Fibroblast of gingiva (primary cell): ENCODE data around the gene NAGPA.

ENCODE experiments used
- DNase-seq: peaks from one replicate; pipeline ENCODE4 v3.0.0-alpha.2; 2011; ENCODE audit warnings: low read depth

Gene NAGPA

DNA sequence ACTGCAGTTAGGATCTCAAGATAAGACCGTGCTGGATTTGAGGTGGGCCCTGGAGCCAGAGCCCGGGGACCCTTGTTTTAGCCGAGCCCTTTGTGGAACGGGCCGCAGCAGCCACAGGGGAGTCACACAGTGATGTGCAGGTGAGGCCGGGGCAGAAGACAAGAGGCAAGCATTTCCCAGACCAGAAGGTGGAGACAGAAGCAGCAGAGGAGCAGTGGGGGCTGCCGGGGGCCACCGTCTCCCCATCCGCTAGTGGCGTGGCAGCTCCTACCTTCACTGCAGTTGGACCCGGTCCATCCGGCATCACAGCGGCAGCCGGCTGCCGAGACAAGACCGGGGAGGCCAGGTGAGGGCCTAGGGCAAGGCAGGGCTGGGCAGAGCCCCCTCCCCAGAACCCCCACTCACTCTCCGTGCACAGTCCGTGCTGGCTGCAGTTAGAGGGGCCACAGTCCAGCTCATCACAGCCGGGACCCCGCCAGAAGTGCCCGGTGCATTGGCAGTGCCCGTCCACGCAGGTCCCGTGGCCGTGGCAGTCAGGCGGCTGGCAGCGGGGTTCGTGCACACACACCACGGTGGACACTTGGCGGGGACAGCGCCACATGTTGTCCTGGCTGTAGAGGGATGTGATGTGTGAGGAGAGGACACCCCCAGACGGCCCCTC lies 6.0 kb downstream of the NAGPA start:
- DNase-seq = no peak

DNA sequence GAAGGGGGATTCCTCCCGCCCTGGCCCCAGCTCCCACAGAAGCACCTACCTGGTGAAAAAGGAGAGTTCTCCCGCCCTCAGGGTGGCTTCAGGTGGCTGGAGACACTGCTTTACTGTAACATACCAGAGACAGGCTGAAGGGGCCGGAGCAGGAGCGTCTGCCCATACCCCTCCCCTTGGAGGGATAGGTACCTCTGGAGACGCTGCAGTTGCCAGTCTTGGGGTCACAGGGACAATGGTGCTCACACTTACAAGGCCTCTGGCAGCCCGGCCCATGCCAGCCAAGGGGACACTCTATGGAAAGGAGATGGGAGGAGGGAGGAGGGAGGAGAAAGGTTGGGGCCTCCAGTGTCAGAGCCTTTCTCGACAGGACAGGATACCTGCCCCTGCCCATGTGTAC lies 6.6 kb downstream of the NAGPA start:
- no peak for DNase-seq

DNA sequence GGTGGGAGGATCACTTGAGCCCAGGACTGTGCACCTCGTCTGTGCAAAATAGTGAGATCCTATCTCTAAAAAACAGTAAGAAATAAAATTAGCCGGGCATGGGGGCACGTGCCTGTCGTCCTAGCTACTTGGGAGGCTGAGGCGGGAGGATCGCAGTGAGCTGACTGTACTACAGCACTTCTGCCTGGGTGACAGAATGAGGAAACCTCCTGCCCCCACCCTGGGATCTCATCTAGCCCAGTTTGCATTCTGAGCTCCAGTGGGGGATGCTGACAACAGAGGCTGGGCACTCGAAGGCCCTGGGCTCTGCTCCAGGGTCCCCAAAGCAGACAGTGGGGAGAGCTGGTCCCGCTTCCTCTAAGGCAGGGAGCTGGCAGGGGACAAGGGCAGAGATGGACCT lies 7.1 kb downstream of the NAGPA start:
- no peak for DNase-seq

DNA sequence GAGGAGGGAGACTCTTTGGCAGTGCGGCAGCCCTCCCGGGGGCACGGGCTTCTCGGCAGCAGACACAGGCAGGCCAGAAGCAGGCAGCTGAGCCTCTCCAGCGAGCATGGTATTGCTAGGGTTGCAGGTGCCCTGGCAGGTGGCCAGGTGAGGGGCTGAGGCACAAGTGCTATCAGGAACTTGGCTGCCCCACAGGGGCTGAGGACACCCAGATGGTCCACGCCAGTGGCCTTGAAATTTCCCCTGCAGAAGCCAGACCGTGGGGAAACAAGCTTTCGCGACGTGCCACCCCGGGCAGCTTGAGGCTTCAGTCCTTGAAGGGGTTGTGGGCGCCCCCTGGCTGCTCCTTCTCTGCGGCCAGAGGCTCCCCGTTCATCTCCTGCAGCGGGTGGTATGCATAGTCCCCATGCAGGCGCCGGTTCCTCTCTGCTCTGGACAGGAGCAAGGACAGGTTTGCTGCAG lies 8.5 kb downstream of the NAGPA start:
- no peak for DNase-seq

DNA sequence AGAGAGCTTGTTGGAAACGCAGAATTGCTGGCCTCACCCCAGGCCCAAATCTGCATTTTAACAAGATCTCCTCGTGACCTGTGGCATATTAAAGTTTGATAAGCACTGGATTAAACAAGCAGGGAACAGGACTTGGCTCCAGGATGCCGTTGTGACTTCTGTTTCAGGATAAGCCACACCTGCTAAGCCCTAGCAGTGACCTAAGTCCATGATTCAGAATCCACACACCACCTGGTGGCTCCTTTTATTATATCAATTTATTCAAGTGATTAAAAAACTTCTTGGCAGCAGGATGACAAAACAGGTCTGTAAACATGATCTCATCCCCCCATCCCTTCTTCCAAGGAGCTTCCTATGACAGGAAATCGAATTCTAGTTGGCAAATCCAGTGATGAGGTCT lies 9.1 kb downstream of the NAGPA start:
- no peak for DNase-seq

DNA sequence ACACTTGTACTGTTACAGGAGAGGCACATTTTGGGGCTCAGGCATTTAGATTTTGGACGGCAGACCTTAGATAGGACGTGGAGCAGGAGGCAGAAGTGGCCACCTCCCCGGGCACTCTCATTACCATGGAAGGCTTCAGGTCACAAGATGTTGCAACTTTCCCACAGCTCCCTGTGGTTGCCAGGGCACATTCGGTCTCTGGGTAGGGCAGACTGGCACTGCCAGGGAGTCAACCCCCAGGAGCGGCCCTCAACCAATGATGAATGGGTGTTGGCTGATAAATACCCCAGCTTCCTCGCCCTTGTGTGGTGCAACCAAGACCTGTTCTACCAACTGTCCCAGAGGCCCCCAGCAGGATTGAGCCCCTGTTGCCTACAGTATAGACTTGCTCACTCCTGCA lies 11.2 kb downstream of the NAGPA start:
- no peak for DNase-seq

DNA sequence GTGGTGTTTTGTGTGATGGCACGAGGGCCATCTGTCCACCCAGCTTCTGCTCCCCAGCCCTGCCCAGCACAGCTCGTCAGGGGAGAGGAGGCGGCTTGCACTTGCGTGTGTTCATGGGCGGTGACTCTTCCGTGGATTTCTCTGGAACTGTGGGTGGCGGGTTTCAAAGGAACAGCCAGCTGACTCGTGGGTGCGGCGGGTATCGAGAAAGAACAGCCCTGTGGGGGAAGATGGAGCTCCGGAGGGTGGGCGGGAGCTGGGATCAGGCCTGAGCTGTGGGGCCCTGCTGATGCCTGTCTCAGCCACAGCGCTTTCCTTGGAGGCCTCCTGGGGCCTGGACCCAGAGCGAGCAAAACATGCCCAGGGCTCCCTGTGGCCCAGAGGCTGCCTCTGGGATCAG lies 13.2 kb downstream of the NAGPA start:
- no peak for DNase-seq

DNA sequence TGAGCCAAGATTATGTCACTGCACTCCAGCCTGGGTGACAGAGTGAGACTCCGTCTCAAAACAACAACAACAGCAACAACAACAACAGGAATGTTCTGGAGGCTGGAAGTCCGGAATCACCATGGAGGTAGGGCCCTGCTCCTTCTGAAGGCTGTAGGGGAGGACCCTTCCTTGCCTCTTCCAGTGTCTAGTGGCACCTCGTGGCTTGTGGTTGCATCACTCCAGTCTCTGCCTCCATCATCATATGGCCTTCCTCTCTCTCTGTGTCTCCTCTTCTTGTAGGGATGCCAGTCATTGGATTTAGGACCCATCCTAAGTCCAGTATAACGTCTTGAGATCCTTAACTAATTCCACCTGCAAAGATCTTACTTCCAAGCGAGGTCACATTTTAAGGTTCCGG lies 14.0 kb downstream of the NAGPA start:
- no peak for DNase-seq

DNA sequence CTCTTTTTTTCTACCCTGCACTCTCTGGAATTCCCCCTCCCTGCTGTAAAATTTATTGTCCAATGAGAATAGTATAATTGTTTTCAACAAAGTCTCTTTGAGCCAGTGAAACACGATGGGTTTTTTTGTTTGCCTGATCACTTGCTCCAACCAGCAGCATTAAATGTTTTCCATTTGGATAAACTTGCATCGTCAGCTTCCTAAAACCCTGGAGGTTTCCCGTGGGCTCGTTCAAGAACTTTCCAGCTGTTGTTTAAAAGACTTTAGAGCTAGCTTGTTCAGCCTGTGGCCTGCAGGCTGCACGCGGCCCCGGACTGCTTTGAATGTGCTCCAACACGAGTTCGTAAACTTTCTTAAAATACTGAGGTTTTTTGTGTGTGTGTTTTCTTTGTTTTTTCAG lies 14.9 kb downstream of the NAGPA start:
- no peak for DNase-seq

DNA sequence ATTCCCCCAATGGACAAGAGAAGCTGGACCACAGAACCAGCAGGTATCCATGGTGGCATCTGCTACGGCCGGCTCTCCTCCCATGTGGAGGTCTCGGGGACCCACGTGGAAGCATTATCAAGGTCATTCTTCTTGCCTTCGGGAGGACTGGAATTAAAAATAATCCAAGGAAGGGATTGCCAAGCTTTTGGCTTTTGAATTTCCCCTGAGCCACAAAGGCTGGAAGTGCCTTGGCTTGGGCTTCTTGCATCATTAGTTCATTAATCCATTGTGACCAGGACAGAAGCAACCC lies 16.1 kb downstream of the NAGPA start:
- no peak for DNase-seq

DNA sequence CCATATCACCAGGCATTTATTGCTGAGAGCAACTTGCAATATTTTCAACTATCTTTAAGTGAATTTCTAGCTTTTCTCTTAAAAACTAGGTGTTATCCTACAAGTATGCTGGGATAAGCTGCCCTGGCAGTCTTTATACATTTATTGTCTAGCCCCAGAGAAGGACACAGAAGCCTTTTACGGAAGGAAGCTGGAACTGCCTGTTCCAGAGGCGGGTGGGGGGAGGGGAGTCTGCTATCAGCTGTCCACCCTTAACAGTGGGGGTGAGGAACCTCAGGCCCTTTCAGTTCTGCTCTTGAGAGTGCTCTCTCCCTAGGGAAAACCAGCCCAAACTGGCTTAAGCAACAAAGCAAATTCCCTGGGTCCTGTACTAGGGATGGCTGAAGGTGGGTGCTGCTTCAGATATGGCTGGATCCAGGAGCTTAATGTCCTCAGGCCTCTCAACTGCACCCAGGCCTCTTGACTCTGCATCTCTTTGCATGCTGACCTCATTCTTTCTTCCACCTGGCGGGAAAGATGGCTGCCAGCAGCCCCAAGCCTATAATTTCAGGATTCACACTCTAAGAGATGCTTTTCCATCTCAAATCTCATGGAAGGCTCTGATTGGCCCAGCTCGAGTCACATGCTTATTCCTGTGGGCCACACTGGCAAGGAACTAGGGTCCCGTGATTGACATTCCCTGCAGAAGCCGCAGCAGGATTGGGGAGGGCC lies 16.6 kb downstream of the NAGPA start:
- DNase-seq = no peak

DNA sequence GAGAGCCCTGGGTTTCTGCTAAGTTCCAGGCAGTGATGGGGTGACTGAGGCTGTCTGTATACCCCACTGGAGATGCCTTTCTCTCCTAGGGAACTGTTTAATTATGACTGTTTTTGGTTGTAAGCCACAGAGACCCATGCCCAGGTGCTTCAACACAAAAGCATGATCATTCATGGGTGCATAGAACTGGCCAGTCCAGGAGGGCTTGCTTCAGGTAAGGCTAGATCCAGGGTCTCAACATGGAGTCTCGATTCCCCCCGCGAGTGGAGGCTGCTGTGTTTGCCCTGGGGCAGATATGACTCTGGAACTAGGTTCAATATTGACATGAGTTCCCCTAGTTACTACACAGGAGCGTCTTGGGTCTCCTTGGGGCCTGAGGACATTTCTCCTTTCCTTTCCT lies 17.8 kb downstream of the NAGPA start:
- DNase-seq = no peak

DNA sequence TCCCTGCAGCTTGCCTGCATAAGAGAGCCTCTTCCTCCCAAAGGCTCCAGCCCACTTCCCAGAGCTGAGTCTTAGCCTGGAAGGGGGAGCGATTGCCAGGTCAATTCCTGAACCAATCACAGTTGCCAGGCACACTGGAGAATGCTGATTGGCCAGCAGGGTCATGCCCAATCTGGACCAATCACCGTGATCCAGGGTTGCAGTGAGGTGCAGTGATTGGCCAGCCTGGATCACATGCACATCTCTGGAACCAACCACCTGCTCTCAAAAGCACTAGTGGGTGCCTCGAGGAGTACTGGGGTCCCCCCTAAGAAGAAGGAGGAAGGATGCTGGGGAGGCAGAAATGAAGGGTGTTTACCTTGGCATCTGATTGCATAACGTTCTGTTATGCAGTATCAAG lies 18.4 kb downstream of the NAGPA start:
- DNase-seq = no peak

DNA sequence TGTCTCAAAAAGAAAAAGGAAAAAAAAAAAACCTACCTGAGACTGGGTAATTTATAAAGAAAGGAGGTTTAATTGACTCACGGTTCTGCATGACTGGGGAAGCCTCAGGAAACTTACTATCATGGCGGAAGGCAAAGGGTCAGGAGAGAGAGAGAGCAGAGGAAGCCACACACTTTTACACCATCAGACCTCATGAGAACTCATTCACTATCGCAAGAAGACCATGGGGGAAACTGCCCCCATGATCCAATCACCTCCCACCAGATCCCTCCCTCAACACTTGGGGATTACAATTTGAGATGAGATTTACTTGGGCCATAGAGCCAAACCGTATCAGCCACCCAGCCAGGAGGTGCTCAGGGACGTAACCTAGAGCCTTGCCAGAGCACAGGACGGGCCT lies 20.8 kb downstream of the NAGPA start:
- DNase-seq = no peak

DNA sequence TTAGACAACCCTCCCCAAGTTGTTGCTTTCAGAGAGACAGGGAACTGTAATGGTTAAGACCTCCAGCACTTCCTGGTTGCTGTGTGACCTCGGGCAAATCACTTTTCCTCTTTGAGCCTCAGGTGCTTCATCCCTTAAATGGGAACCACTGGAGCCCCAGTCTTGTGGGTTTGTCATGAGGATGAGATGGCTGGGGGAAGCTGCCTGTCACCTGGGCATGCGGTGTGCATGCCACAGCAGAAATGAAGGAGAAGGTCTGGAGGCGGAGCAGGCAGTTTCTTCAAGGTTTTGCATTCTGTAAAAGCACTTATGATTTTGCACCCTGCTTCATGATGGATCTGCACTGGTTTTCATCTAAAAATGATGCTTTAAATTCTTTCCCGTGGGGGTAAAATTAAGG lies 22.1 kb downstream of the NAGPA start:
- no peak for DNase-seq

DNA sequence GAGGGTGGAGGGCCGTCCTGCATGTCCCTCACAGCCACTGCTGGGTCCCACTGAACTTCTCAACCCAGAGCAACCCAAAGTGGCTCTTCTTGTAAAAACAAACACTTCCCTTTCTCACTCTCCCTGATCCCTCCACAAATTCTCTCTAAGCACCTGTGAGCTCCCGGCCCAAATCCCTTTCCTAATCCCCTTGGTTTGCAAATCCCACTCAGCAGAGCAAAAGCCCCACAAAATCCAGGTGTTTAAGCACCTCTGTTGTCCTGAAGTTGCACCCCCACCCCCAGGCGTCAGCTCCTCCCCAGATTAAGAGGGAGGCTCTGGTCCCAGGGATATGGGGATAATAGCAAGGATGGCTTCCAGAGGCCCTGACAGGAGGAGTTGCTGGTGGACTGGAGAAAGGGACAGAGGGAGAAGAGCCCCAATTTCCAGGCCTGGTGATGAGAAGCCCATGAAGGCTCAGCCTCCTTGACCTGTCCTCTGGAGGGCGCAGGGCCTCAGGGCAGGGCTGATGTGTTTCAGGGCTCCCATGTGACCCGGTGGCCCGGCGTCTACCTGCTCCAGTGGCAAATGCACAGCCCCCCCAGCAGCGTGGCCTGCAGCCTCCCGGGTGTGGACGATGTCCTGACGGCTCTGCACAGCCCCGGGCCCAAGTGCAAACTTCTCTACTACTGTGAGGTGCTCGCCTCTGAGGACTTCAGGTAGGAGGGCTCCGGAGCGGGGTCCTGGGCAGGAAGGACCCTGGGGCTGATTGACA lies 23.0 kb downstream of the NAGPA start:
- no peak for DNase-seq

DNA sequence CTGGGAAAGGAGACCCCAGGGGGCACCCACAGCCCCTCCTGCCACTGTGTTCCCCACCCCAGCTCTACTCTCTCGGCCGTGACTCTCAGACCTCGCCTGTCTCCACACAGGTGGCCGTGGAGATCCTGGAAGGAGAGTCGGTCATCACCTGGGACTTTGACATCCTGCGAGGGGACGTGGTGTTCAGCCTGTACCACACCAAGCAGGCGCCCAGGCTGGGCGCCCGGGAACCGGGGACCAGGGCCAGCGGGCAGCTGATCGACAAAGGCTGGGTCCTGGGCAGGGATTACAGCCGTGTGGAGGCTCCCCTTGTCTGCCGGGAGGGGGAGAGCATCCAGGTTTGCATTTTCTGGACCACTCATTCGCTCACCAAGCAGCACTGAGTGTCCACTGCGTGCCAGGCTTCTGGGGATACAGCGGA lies 25.4 kb downstream of the NAGPA start:
- no peak for DNase-seq

DNA sequence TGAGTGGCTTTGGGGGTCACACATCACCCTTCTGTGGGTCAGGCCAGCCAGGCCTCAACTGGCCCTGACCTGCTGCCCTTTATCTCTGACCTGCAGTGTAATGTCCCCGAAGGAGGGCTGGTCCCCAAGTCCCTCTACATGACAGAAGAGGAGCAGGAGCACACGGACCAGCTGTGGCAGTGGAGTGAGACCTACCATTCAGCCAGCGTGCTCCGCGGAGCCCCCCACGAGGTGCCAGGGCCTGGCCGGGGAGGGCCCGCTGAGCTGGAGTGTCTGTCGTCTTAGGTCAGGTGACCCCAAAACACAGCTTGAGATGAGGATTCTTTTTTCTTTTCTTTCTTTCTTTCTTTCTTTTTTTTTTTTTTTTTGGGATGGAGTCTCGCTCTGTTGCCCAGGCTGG lies 26.5 kb downstream of the NAGPA start:
- DNase-seq = no peak

DNA sequence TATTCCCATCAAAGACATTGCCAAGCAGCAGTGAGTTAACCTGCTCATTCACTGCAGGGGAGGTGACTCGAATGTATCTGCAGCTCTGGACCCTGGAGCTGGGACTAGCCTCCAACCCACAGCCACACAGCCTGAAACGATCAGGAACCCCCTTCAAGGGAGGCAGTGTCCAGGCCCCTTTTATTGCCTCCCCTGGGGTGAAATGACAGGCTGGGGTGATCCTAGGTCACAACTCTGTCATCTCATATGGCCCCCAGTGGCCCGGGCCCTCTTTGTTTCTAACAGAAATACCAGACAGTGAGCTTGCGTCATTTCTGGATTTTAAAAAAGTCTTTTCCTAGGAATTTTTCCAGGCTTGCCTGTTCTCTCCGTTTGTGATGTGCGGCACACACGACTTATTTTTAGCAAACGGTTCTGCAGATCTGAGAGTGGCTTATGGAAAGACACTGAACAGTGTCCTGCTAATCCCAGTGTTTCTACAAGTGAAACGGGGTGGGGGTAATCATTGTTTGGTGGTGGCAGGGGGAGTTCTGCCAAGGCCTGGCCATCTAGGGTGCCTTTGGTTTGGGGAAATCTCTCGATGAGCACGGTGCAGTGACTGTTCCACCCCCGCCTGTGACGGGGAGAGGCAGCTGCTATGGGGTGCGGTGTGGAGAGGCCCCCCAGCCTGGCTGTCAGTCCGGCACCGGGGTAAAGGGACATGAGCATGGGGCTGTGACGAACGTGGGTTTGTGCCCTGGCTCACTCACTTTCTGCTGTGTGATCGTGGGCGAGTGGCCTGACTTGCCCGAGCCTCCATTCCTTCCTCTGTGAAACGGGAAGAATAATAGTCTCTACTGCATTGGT lies 27.2 kb downstream of the NAGPA start:
- no peak for DNase-seq

DNA sequence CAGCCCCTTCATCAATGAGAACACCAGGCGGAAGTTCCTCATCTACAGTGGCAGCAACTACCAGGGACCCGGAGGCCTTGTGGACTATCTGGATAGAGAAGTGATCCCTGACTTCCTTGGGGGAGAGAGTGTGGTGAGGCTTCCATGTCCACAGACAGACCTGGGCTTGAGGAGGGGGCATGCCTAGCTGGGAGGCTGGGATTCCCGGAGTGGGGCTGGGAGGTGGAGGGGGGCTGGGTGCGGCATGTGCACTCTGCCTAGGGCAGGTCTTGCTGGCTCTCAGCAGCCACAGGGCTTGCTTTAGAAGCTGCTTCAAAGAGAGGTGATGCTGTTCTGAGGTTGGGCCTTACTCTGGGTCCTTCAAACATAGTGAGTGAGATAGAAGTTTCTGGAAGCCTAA lies 27.8 kb downstream of the NAGPA start:
- DNase-seq = no peak

DNA sequence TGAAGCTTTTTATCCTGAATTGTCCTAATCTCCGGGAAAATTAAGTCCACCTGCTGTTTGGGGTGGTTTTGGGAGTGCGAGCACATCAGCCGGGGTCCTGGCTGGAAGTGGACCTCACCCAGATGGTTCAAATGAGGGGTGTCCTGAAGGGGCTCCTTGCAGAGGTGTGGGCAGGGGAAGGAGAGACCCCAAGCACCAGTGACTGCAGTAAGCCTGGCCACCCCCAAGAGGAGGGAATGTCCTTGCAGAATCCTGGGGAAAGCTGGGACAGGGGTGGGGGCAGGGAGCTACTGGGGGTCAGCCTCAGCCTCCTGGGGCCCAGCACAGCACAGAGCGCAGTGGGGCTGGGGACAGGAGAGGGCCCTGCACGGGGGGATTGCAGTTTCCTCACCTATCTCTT lies 29.4 kb downstream of the NAGPA start:
- no peak for DNase-seq

DNA sequence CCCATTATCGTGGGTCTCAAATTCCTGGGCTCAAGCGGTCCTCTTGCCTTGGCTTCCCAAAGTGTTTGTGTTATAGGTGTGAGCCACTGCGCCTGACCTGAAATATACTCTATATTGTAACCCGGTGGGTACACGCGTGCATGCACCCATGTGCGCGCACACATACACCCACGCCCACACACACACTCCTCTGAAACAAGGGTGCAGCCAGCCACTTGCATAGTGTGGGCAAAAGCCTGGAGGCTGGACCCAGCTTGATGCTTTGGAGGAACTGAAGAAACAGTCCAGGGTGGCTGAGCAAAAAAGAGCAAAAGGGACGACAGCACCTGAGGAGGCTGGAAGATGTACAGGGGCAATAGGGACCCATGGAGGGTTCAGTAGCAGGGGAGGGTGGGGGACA lies 29.9 kb downstream of the NAGPA start:
- no peak for DNase-seq

DNA sequence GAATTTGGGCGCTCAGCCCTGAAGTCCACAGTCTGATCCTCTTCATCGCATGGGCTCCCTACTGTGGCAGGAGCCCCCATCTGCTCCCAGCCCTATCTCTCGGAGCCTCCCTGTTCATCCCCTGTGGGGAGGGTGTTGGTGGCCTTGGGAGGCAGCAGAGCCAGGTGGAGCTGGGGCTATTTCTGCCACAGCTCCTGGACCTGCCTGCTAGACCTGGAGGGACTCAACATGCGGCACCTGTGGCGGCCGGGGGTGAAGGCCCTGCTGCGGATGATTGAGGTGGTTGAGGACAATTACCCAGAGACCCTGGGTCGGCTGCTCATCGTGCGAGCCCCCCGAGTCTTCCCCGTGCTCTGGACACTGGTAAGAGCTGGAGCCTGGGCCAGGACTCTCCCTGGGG lies 30.5 kb downstream of the NAGPA start:
- DNase-seq = no peak
